ENCODE data around the gene ZNF205. TPM values are rescaled to one million over a fixed set of nuclear protein-coding genes. Genes with fewer than 3 reads are reported as not detected.

Gene ZNF205
- total RNA-seq, 1 experiment from 2014 or later: 18.3 TPM

GRCh38 chr16:3092501-3092941, 19.9 kb upstream of the ZNF205 start:
- no peaks in the 10 kb centered on the region for H3K4me1 ChIP-seq (ENCODE audit: control insufficient read depth, insufficient read depth, low read length)
- H3K27ac ChIP-seq (ENCODE audit: low read length): no peak overlapping the region
- BruUV-seq (replicated peaks): no TSS peak
- H3K27me3 ChIP-seq (ENCODE audit: control insufficient read depth, insufficient read depth, low read length): no peaks in the 10 kb centered on the region
- intact Hi-C loops (cut with micrococcal nuclease; ENCODE audit: unreplicated experiment): no loop called here
- in situ Hi-C loops (cut with HindIII; ENCODE audit: low pct_unique_long_range_greater_than_20kb, low sequenced_read_pairs): no loop called here
- ChIA-PET CTCF (no interaction called here), POLR2A (no interaction called here)
- no peaks in the 10 kb centered on the region for H3K36me3 ChIP-seq (ENCODE audit: control insufficient read depth, insufficient read depth, low read length)
- DNase-seq (ENCODE audit: low read depth, low spot score): no peak
- ATAC-seq: no peak
- TF ChIP-seq SIN3A (IDR thresholded peaks at IDR 0.05; ENCODE audit: borderline replicate concordance, insufficient read depth, low read depth, low read length) (no peak), POLR2AphosphoS5 (IDR thresholded peaks at IDR 0.05; ENCODE audit: low read depth, low read length) (no peak), TCF7L2 (IDR thresholded peaks at IDR 0.05; ENCODE audit: low read depth, low read length) (no peak)
- TF ChIP-seq, protein P1, sequence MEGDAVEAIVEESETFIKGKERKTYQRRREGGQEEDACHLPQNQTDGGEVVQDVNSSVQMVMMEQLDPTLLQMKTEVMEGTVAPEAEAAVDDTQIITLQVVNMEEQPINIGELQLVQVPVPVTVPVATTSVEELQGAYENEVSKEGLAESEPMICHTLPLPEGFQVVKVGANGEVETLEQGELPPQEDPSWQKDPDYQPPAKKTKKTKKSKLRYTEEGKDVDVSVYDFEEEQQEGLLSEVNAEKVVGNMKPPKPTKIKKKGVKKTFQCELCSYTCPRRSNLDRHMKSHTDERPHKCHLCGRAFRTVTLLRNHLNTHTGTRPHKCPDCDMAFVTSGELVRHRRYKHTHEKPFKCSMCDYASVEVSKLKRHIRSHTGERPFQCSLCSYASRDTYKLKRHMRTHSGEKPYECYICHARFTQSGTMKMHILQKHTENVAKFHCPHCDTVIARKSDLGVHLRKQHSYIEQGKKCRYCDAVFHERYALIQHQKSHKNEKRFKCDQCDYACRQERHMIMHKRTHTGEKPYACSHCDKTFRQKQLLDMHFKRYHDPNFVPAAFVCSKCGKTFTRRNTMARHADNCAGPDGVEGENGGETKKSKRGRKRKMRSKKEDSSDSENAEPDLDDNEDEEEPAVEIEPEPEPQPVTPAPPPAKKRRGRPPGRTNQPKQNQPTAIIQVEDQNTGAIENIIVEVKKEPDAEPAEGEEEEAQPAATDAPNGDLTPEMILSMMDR (IDR thresholded peaks at IDR 0.05): no peak
- TF ChIP-seq, protein P2, sequence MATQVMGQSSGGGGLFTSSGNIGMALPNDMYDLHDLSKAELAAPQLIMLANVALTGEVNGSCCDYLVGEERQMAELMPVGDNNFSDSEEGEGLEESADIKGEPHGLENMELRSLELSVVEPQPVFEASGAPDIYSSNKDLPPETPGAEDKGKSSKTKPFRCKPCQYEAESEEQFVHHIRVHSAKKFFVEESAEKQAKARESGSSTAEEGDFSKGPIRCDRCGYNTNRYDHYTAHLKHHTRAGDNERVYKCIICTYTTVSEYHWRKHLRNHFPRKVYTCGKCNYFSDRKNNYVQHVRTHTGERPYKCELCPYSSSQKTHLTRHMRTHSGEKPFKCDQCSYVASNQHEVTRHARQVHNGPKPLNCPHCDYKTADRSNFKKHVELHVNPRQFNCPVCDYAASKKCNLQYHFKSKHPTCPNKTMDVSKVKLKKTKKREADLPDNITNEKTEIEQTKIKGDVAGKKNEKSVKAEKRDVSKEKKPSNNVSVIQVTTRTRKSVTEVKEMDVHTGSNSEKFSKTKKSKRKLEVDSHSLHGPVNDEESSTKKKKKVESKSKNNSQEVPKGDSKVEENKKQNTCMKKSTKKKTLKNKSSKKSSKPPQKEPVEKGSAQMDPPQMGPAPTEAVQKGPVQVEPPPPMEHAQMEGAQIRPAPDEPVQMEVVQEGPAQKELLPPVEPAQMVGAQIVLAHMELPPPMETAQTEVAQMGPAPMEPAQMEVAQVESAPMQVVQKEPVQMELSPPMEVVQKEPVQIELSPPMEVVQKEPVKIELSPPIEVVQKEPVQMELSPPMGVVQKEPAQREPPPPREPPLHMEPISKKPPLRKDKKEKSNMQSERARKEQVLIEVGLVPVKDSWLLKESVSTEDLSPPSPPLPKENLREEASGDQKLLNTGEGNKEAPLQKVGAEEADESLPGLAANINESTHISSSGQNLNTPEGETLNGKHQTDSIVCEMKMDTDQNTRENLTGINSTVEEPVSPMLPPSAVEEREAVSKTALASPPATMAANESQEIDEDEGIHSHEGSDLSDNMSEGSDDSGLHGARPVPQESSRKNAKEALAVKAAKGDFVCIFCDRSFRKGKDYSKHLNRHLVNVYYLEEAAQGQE (IDR thresholded peaks at IDR 0.05; ENCODE audit: insufficient read depth in 1 of 2, low read depth in 2 of 2, low read length in 1 of 2): no peak
- no peaks in the 10 kb centered on the region for H3K9me3 ChIP-seq (ENCODE audit: control insufficient read depth, insufficient read depth, low read depth, low read length)
- no peak overlapping the region for H3K4me3 ChIP-seq (ENCODE audit: low read depth in 2 of 2, low read length in 2 of 2)

GRCh38 chr16:3094289-3095027, 17.9 kb upstream of the ZNF205 start:
- Histone ChIP-seq H3K4me1 (ENCODE audit: control insufficient read depth, insufficient read depth, low read length) (peaks cover 2% of the 10 kb centered on the region; the same call in 1 of the 2 replicates), H3K9me3 (ENCODE audit: control insufficient read depth, insufficient read depth, low read depth, low read length) (no peaks in the 10 kb centered on the region), H3K27me3 (ENCODE audit: control insufficient read depth, insufficient read depth, low read length) (no peaks in the 10 kb centered on the region), H3K36me3 (ENCODE audit: control insufficient read depth, insufficient read depth, low read length) (no peaks in the 10 kb centered on the region), H3K4me3 (ENCODE audit: low read depth in 2 of 2, low read length in 2 of 2) (no peak overlapping the region), H3K27ac (ENCODE audit: low read length) (no peak overlapping the region)
- intact Hi-C loops (cut with micrococcal nuclease; ENCODE audit: unreplicated experiment) (no loop called here), in situ Hi-C loops (cut with HindIII; ENCODE audit: low pct_unique_long_range_greater_than_20kb, low sequenced_read_pairs) (no loop called here)
- no TSS peak for BruUV-seq (replicated peaks)
- CTCF ChIA-PET: no interaction called here
- POLR2A ChIA-PET: no interaction called here
- ATAC-seq (no peak; the same call in 1 of the 2 replicates), DNase-seq (ENCODE audit: low read depth, low spot score) (no peak)
- TF ChIP-seq POLR2AphosphoS5 (IDR thresholded peaks at IDR 0.05; ENCODE audit: low read depth, low read length) (no peak), SIN3A (IDR thresholded peaks at IDR 0.05; ENCODE audit: borderline replicate concordance, insufficient read depth, low read depth, low read length) (no peak), TCF7L2 (IDR thresholded peaks at IDR 0.05; ENCODE audit: low read depth, low read length) (no peak)
- TF ChIP-seq, protein P2 (IDR thresholded peaks at IDR 0.05; ENCODE audit: insufficient read depth in 1 of 2, low read depth in 2 of 2, low read length in 1 of 2): no peak
- TF ChIP-seq, protein P1 (IDR thresholded peaks at IDR 0.05): peak; percentile 85
